GM12878 (cell line): ENCODE data around the gene DYDC1.

Source experiments
- EZH2 ChIP-seq: IDR thresholded peaks from 2 replicates; pipeline ENCODE4 v1.6.1; 2012; ENCODE audit warnings: low read depth, mild to moderate bottlenecking, control low read depth, inconsistent platforms, low read length, borderline replicate concordance; ENCODE audit not compliant: control insufficient read depth
- JUND ChIP-seq: IDR thresholded peaks from 2 replicates; pipeline ENCODE4 v1.6.1; 2012; ENCODE audit warnings: low read depth, mild to moderate bottlenecking, low read length, improper control_type of control experiment, moderate library complexity
- NR2C1 ChIP-seq: fragments of 450-650 bp; IDR thresholded peaks from 2 replicates; pipeline ENCODE4 v1.6.1; 2017; ENCODE audit warnings: antibody characterized with exemption, mild to moderate bottlenecking, moderate library complexity
- POLR2A ChIP-seq: IDR thresholded peaks from 2 replicates; pipeline ENCODE4 v1.6.1; 2011; ENCODE audit warnings: low read depth, mild to moderate bottlenecking, low read length
- RFX5 ChIP-seq: IDR thresholded peaks from 2 replicates; pipeline ENCODE4 v1.6.1; 2011; ENCODE audit warnings: low read depth, low read length, improper control_type of control experiment
- SIN3A ChIP-seq: IDR thresholded peaks from 2 replicates; pipeline ENCODE4 v1.6.1; 2012; ENCODE audit warnings: low read depth, low read length, improper control_type of control experiment
- YY1 ChIP-seq: IDR thresholded peaks from 2 replicates; pipeline ENCODE4 v1.6.1; 2011; ENCODE audit warnings: low read depth, mild to moderate bottlenecking, low read length

- TF ChIP-seq SIN3A = no peak
- no peak for TF ChIP-seq JUND
- TF ChIP-seq NR2C1 = no peak
- TF ChIP-seq EZH2 = no peak
- no peak for TF ChIP-seq YY1
- no peak for TF ChIP-seq POLR2A
- TF ChIP-seq RFX5 = no peak
These were observed 34.4 kb downstream of the DYDC1 start for GRCh38 chr10:80322158-80322557.
